Posterior cingulate gyrus (tissue), 11 donors: Measurements from ENCODE around the gene MED9.
A peak's percentile ranks its signal among the peaks of the same experiment; 100 is the strongest.
"Not testable (repeated sequence)": the region's sequence is repeated elsewhere in the genome, so short reads cannot be mapped to it uniquely, and the experiment has no call there.

ENCODE experiments used
- DNase-seq, 10 donors: peaks; one replicate each; pipeline versions ENCODE4 v3.0.0 to v3.0.0-alpha.2; 2020 to 2021; ENCODE audit warnings: mixed read lengths in 3 of 10
- intact Hi-C: fragments of 100-400 bp; cut with DNase I; formaldehyde crosslinking; loops from one replicate; pipeline ENCODE4 v1.15.1; 2023

The MED9 gene

GRCh38 chr17:17484451-17484899 lies 7.7 kb downstream of the MED9 start:
- DNase-seq, result peak in 2 of 10 donors; percentile 60 to 82
- intact Hi-C loops, result no loop called here

GRCh38 chr17:17485420-17485819 lies 8.6 kb downstream of the MED9 start:
- intact Hi-C loops, result no loop called here

GRCh38 chr17:17486416-17486815 lies 9.6 kb downstream of the MED9 start:
- peak in 3 of 10 donors; percentile 18 to 72 (median 67) for DNase-seq
- intact Hi-C loops, result not testable (repeated sequence)

More at GRCh38 chr17:17485420-17485819, 8.6 kb downstream of the MED9 start:
- peak in 2 of 10 donors; percentile 40 to 48 for DNase-seq

GRCh38 chr17:17487998-17488397 lies 11.2 kb downstream of the MED9 start:
- intact Hi-C loops, result no loop called here

GRCh38 chr17:17491031-17491471 lies 14.3 kb downstream of the MED9 start:
- peak in 5 of 10 donors; percentile 34 to 88 (median 83) for DNase-seq
- intact Hi-C loops, result no loop called here

More at GRCh38 chr17:17487998-17488397, 11.2 kb downstream of the MED9 start:
- DNase-seq, result no peak

GRCh38 chr17:17491546-17491988 lies 14.8 kb downstream of the MED9 start:
- peak in 7 of 10 donors; percentile 49 to 94 (median 72) for DNase-seq
- intact Hi-C loops, result no loop called here

GRCh38 chr17:17492085-17492484 lies 15.3 kb downstream of the MED9 start:
- peak in 2 of 10 donors; percentile 5 to 48 for DNase-seq
- intact Hi-C loops, result no loop called here

GRCh38 chr17:17492571-17492970 lies 15.8 kb downstream of the MED9 start:
- DNase-seq, result peak in 3 of 10 donors; percentile 19 to 39 (median 25)
- intact Hi-C loops, result no loop called here

- DNase-seq, result peak in 4 of 10 donors; percentile 52 to 90 (median 88)
- intact Hi-C loops, result no loop called here
These were observed 16.6 kb downstream of the MED9 start for GRCh38 chr17:17493249-17493985.

- no peak for DNase-seq
- intact Hi-C loops, result no loop called here
These were observed 17.2 kb downstream of the MED9 start for GRCh38 chr17:17493986-17494466.

- DNase-seq, result peak in 2 of 10 donors; percentile 26 to 64
- intact Hi-C loops, result no loop called here
These were observed 17.7 kb downstream of the MED9 start for GRCh38 chr17:17494499-17494869.

- DNase-seq, result peak in 7 of 10 donors; percentile 25 to 92 (median 50)
- intact Hi-C loops, result no loop called here
These were observed 18.2 kb downstream of the MED9 start for GRCh38 chr17:17494870-17495535.

GRCh38 chr17:17495536-17496188 lies 18.9 kb downstream of the MED9 start:
- intact Hi-C loops, result loop anchor here (1.0 to 2.0 kb wide), 4 partner anchors 73 to 146 kb away; partner anchors contain the start of gene PEMT
- DNase-seq, result peak in 3 of 10 donors; percentile 25 to 87 (median 86)

- intact Hi-C loops, result loop anchor here (1.0 to 2.0 kb wide), 4 partner anchors 72 to 145 kb away; partner anchors contain the start of gene PEMT
- DNase-seq, result peak; percentile 81 to 99 (median 92)
These were observed 19.6 kb downstream of the MED9 start, which contains the start of gene RASD1 for GRCh38 chr17:17496189-17497064. Gene RASD1 (minus strand): TSS chr17:17496395. CDS start chr17:17496181, 214 bp downstream.

- DNase-seq, result peak in 2 of 10 donors; percentile 44 to 52
These were observed 20.5 kb downstream of the MED9 start for GRCh38 chr17:17497065-17497844.

GRCh38 chr17:17497845-17498520 lies 21.2 kb downstream of the MED9 start:
- intact Hi-C loops, result loop anchor here (2.0 kb wide), 2 partner anchors 71 to 141 kb away; no protein-coding TSS in a partner anchor
- peak in 4 of 10 donors; percentile 19 to 70 (median 56) for DNase-seq

More at GRCh38 chr17:17497065-17497844, 20.5 kb downstream of the MED9 start:
- intact Hi-C loops, result loop anchor here (2.0 kb wide), 2 partner anchors 72 to 140 kb away; no protein-coding TSS in a partner anchor

GRCh38 chr17:17498606-17499301 lies 22.0 kb downstream of the MED9 start:
- intact Hi-C loops, result no loop called here

More at GRCh38 chr17:17498606-17499301, 22.0 kb downstream of the MED9 start:
- DNase-seq, result peak in 4 of 10 donors; percentile 15 to 77 (median 59)
